Activated CD4-positive, alpha-beta T cell treated with anti-CD3 and anti-CD28 coated beads, Interleukin-2, amount 10 ng/mL, durations not matched to agents 24 days and 14 days (primary cell): ENCODE results near the gene PCLO. TPM values are rescaled to one million over a fixed set of nuclear protein-coding genes. Genes with fewer than 3 reads are reported as not detected.

Source experiments
- DNase-seq: peaks from one replicate; pipeline ENCODE4 v3.0.0; 2022
- H3K27ac Mint-ChIP-seq: one replicate; pipeline ENCODE4 v1.8.0; 2022; ENCODE audit warnings: mild to moderate bottlenecking, mixed read lengths
- H3K27me3 Mint-ChIP-seq: one replicate; pipeline ENCODE4 v1.8.0; 2022; ENCODE audit warnings: mixed read lengths
- H3K36me3 Mint-ChIP-seq: one replicate; pipeline ENCODE4 v1.8.0; 2022; ENCODE audit warnings: low read depth, mild to moderate bottlenecking, mixed read lengths
- H3K4me1 Mint-ChIP-seq: one replicate; pipeline ENCODE4 v1.8.0; 2021; ENCODE audit warnings: mixed read lengths
- H3K4me3 Mint-ChIP-seq: one replicate; pipeline ENCODE4 v1.8.0; 2022; ENCODE audit warnings: mild to moderate bottlenecking, moderate library complexity, mixed read lengths
- H3K9me3 Mint-ChIP-seq: one replicate; pipeline ENCODE4 v1.8.0; 2021; ENCODE audit warnings: mixed read lengths
- intact Hi-C: fragments of 100-400 bp; cut with micrococcal nuclease; formaldehyde crosslinking; loops from one replicate; pipeline ENCODE4 v1.15.1; 2023
- total RNA-seq: library from RNA; stranded (reverse); gene quantifications from 2 replicates; pipeline ENCODE4 v1.2.3, GENCODE V29; 2022

The PCLO gene
- not detected in 2 replicates for total RNA-seq

- no peaks in the 10 kb centered on the region for H3K36me3 Mint-ChIP-seq
- intact Hi-C loops, result no loop called here
- peak within 1 kb of the TSS; percentile 62 for H3K4me3 Mint-ChIP-seq
- peak; percentile 87 for DNase-seq
- no peak within 1 kb of the TSS for H3K27ac Mint-ChIP-seq
- H3K27me3 Mint-ChIP-seq, result peaks cover 18% of the 10 kb centered on the region
- H3K4me1 Mint-ChIP-seq, result no peaks in the 10 kb centered on the region
- H3K9me3 Mint-ChIP-seq, result no peaks in the 10 kb centered on the region
Observed at GRCh38 chr7:83162402-83163256, at the start of gene PCLO. PCLO (minus strand) TSS chr7:83162884; CDS start chr7:83162592, 292 bp downstream.

- Mint-ChIP-seq H3K27ac (no peak overlapping the region), H3K27me3 (no peaks in the 10 kb centered on the region), H3K4me3 (no peak overlapping the region), H3K36me3 (no peaks in the 10 kb centered on the region), H3K9me3 (no peaks in the 10 kb centered on the region), H3K4me1 (no peaks in the 10 kb centered on the region)
- DNase-seq, result no peak
- intact Hi-C loops, result no loop called here
Observed at GRCh38 chr7:83211685-83212084, 49.0 kb upstream of the PCLO start.

- no peaks in the 10 kb centered on the region for H3K36me3 Mint-ChIP-seq
- no peaks in the 10 kb centered on the region for H3K9me3 Mint-ChIP-seq
- intact Hi-C loops, result no loop called here
- no peak for DNase-seq
- H3K4me1 Mint-ChIP-seq, result no peaks in the 10 kb centered on the region
- no peak overlapping the region for H3K4me3 Mint-ChIP-seq
- no peaks in the 10 kb centered on the region for H3K27me3 Mint-ChIP-seq
- H3K27ac Mint-ChIP-seq, result no peak overlapping the region
Observed at GRCh38 chr7:83210479-83210878, 47.8 kb upstream of the PCLO start.

- H3K9me3 Mint-ChIP-seq, result no peaks in the 10 kb centered on the region
- no peaks in the 10 kb centered on the region for H3K36me3 Mint-ChIP-seq
- H3K4me1 Mint-ChIP-seq, result no peaks in the 10 kb centered on the region
- no peak overlapping the region for H3K4me3 Mint-ChIP-seq
- DNase-seq, result no peak
- H3K27me3 Mint-ChIP-seq, result no peaks in the 10 kb centered on the region
- H3K27ac Mint-ChIP-seq, result no peak overlapping the region
- intact Hi-C loops, result no loop called here
Observed at GRCh38 chr7:83204715-83205114, 42.0 kb upstream of the PCLO start.

- Mint-ChIP-seq H3K4me1 (no peaks in the 10 kb centered on the region), H3K27me3 (no peaks in the 10 kb centered on the region), H3K4me3 (no peak overlapping the region), H3K9me3 (no peaks in the 10 kb centered on the region), H3K36me3 (no peaks in the 10 kb centered on the region), H3K27ac (no peak overlapping the region)
- no peak for DNase-seq
- intact Hi-C loops, result no loop called here
Observed at GRCh38 chr7:83201355-83201754, 38.7 kb upstream of the PCLO start.

- Mint-ChIP-seq H3K4me3 (no peak overlapping the region), H3K9me3 (no peaks in the 10 kb centered on the region), H3K27me3 (no peaks in the 10 kb centered on the region), H3K27ac (no peak overlapping the region), H3K36me3 (no peaks in the 10 kb centered on the region), H3K4me1 (no peaks in the 10 kb centered on the region)
- intact Hi-C loops, result no loop called here
- DNase-seq, result no peak
Observed at GRCh38 chr7:83190659-83191389, 28.1 kb upstream of the PCLO start.

GRCh38 chr7:83178796-83179195 is 16.1 kb upstream of the PCLO start:
- H3K36me3 Mint-ChIP-seq, result no peaks in the 10 kb centered on the region
- H3K27ac Mint-ChIP-seq, result no peak overlapping the region
- H3K4me3 Mint-ChIP-seq, result no peak overlapping the region
- intact Hi-C loops, result no loop called here
- H3K4me1 Mint-ChIP-seq, result no peaks in the 10 kb centered on the region
- no peak for DNase-seq
- H3K27me3 Mint-ChIP-seq, result no peaks in the 10 kb centered on the region
- H3K9me3 Mint-ChIP-seq, result peaks cover 5% of the 10 kb centered on the region

GRCh38 chr7:83178066-83178465 is 15.4 kb upstream of the PCLO start:
- H3K27ac Mint-ChIP-seq, result no peak overlapping the region
- intact Hi-C loops, result no loop called here
- no peaks in the 10 kb centered on the region for H3K27me3 Mint-ChIP-seq
- no peak for DNase-seq
- peaks cover under 1% of the 10 kb centered on the region for H3K9me3 Mint-ChIP-seq
- H3K36me3 Mint-ChIP-seq, result no peaks in the 10 kb centered on the region
- no peak overlapping the region for H3K4me3 Mint-ChIP-seq
- no peaks in the 10 kb centered on the region for H3K4me1 Mint-ChIP-seq

GRCh38 chr7:83173664-83174063 is 11.0 kb upstream of the PCLO start:
- DNase-seq, result no peak
- Mint-ChIP-seq H3K4me3 (no peak overlapping the region), H3K27ac (no peak overlapping the region), H3K27me3 (no peaks in the 10 kb centered on the region), H3K9me3 (no peaks in the 10 kb centered on the region), H3K36me3 (no peaks in the 10 kb centered on the region), H3K4me1 (no peaks in the 10 kb centered on the region)
- intact Hi-C loops, result no loop called here

- no peak overlapping the region for H3K4me3 Mint-ChIP-seq
- no peaks in the 10 kb centered on the region for H3K36me3 Mint-ChIP-seq
- H3K4me1 Mint-ChIP-seq, result no peaks in the 10 kb centered on the region
- intact Hi-C loops, result no loop called here
- H3K27me3 Mint-ChIP-seq, result peaks cover 8% of the 10 kb centered on the region
- no peak for DNase-seq
- no peaks in the 10 kb centered on the region for H3K9me3 Mint-ChIP-seq
- no peak overlapping the region for H3K27ac Mint-ChIP-seq
Observed at GRCh38 chr7:83166781-83167180, 4.1 kb upstream of the PCLO start.

- Mint-ChIP-seq H3K27ac (no peak overlapping the region), H3K36me3 (no peaks in the 10 kb centered on the region), H3K4me3 (peak overlapping the region; percentile 62), H3K9me3 (no peaks in the 10 kb centered on the region), H3K27me3 (peaks cover 18% of the 10 kb centered on the region), H3K4me1 (no peaks in the 10 kb centered on the region)
- intact Hi-C loops, result no loop called here
- DNase-seq, result no peak
Observed at GRCh38 chr7:83161899-83162401, 734 bp downstream of the PCLO start.

- H3K9me3 Mint-ChIP-seq, result no peaks in the 10 kb centered on the region
- DNase-seq, result no peak
- intact Hi-C loops, result no loop called here
- no peaks in the 10 kb centered on the region for H3K36me3 Mint-ChIP-seq
- peaks cover 18% of the 10 kb centered on the region for H3K27me3 Mint-ChIP-seq
- H3K4me3 Mint-ChIP-seq, result no peak overlapping the region
- no peaks in the 10 kb centered on the region for H3K4me1 Mint-ChIP-seq
- no peak overlapping the region for H3K27ac Mint-ChIP-seq
Observed at GRCh38 chr7:83161186-83161585, 1.5 kb downstream of the PCLO start.

- H3K27me3 Mint-ChIP-seq, result peaks cover 18% of the 10 kb centered on the region
- intact Hi-C loops, result no loop called here
- no peak for DNase-seq
- H3K4me1 Mint-ChIP-seq, result no peaks in the 10 kb centered on the region
- no peak overlapping the region for H3K27ac Mint-ChIP-seq
- no peaks in the 10 kb centered on the region for H3K9me3 Mint-ChIP-seq
- H3K36me3 Mint-ChIP-seq, result no peaks in the 10 kb centered on the region
- H3K4me3 Mint-ChIP-seq, result no peak overlapping the region
Observed at GRCh38 chr7:83159731-83160130, 3.0 kb downstream of the PCLO start.

GRCh38 chr7:83156006-83156405 is 6.7 kb downstream of the PCLO start:
- no peak overlapping the region for H3K27ac Mint-ChIP-seq
- H3K36me3 Mint-ChIP-seq, result no peaks in the 10 kb centered on the region

More at GRCh38 chr7:83156006-83156405, 6.7 kb downstream of the PCLO start:
- no peak for DNase-seq
- H3K4me3 Mint-ChIP-seq, result no peak overlapping the region
- intact Hi-C loops, result no loop called here
- no peaks in the 10 kb centered on the region for H3K4me1 Mint-ChIP-seq
- H3K27me3 Mint-ChIP-seq, result peaks cover 5% of the 10 kb centered on the region
- no peaks in the 10 kb centered on the region for H3K9me3 Mint-ChIP-seq
